Sigmoid colon (tissue), 4 donors: ENCODE measurements around the gene SEMA4B.

ENCODE experiments used
- CTCF ChIP-seq, 4 experiments: fragments of 450-650 bp in 3 of 4; fragments of 200-600 bp in 1 of 4; IDR thresholded peaks; one replicate each; pipeline ENCODE4 v1.5.1; 2016 to 2019; ENCODE audit warnings: antibody characterized with exemption in 4 of 4, mild to moderate bottlenecking in 3 of 4, moderate library complexity in 2 of 4
- EP300 ChIP-seq, 4 donors: sonication (generic); formaldehyde crosslinking; IDR thresholded peaks; one replicate each; pipeline ENCODE4 v1.6.1; 2017; ENCODE audit warnings: antibody characterized with exemption in 4 of 4
- POLR2A ChIP-seq, 2 donors: fragments of 450-650 bp; IDR thresholded peaks; one replicate each; pipeline ENCODE4 v1.6.1; 2016; ENCODE audit warnings: antibody characterized with exemption in 2 of 2, mild to moderate bottlenecking in 2 of 2, moderate library complexity in 2 of 2
- POLR2AphosphoS5 ChIP-seq, 4 donors: sonication (generic); formaldehyde crosslinking; IDR thresholded peaks; one replicate each; pipeline ENCODE4 v1.6.1; 2017; ENCODE audit warnings: antibody characterized with exemption in 4 of 4

GRCh38 chr15:90194655-90195054 is 6.5 kb upstream of the SEMA4B start:
- TF ChIP-seq POLR2A (IDR thresholded peaks at IDR 0.05) (no peak), EP300 (IDR thresholded peaks at IDR 0.05) (no peak), CTCF (IDR thresholded peaks at IDR 0.05) (no peak), POLR2AphosphoS5 (IDR thresholded peaks at IDR 0.05) (no peak)
